Islet of Langerhans (tissue), 1 donor: ENCODE results near the gene SLC24A3.
"Not testable (repeated sequence)": the region's sequence is repeated elsewhere in the genome, so short reads cannot be mapped to it uniquely, and the experiment has no call there.

Source experiments
- FAIRE-seq: peaks from one replicate; lab custom pipeline; 2011; peaks lifted over from hg19 to GRCh38; lab: Jason Lieb, UNC

Gene SLC24A3

DNA sequence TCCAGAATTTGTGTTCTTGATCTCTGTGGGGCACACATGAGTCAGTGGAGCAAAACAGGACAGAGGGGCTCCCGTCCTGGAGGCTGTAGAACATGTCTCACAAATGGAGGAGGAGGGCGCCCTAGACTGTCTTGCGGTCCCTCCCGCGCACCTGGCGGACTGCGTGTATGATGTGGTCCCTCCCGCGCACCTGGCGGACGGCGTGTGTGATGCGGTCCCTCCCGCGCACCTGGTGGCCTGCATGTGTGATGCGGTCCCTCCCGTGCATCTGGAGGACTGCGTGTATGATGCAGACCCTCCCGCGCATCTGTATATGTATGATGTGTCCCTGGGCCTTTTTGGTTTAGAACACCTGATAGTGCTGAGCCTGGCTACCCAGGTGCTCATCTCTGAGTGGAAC is 386.8 kb downstream of the SLC24A3 start:
- FAIRE-seq: no peak

DNA sequence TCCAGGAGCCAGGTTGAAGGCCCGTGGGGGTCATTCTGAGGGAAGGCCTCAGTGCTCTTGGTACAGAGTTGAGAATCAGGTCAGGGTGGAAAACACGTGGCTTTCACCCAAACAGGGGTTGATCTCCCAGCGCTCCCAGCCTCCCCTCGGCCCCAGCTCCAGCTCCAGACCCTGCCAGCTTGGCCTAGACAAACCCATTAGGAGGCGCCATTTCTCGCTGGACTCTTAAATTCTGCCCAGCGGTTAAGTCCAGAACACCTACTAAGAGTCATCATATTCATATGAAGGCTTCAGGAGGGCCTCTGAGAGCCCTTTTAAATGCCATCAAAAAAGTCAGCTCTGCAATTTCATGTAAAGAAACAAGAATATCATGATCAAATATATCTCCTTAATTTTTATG is 387.6 kb downstream of the SLC24A3 start:
- no peak for FAIRE-seq

DNA sequence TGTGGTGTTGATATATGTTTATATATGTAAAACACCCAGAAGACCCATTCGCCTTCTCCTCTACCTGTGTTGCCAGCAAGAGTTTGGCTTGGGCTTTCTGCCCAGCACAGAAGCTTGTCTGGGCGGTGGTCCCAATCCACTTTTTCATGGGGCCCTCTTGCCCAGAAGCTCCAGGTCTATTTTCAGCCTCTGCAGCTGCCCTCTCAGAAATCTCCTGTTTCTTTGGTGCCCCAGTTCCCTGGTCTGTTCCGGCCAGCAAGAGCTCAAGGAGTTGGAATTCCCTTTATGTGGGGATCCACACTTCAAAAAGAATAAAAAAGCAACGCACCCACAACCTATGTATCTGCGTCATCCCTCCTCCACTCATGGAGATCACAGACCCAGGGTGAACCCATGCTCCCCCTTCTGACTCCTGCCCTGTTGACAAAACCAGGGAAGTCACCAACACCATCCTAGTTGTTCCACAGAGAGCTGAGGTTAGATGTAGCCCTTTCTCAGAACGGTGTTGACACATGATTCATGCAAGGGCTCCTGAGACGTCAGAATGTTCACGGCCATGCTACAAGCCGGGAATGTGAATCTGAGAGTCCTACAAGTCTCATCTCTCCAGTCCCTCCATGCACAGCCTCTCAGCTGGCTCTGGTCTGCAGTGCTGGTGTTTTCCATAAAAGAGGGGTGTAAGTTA is 388.8 kb downstream of the SLC24A3 start:
- no peak for FAIRE-seq

DNA sequence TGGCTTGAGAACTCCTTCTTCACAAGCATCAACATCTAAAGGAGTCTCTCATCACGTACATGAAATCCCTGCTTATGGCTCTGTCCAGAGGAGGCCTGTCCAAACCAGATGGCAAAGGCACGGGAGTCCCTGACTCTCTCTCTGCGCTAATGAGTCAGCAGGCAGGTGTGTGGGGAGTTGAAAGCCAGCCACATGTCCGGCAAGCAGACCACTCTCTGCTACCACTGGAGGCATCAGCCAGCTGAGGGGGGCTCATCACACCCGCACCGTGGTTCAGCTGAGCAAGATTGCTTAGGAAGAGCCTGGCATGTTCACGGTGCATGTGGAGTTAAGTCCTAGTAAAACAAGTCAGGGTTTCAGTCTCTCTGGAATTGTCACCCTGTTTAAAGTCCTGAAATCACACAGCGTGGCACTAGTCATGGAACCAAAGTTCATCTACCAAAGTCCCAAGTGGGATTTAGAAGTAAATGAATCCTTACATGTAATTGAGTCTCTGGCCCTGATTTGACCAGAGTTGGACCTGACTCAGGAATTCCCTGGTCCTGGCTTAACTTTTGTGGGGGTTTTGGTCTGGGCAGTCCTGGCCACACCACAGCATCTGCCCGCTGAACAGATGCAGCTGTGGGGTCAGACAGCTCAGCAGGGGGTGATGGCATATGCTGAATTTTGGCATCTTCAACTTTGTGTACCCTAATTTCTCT is 390.4 kb downstream of the SLC24A3 start:
- no peak for FAIRE-seq

DNA sequence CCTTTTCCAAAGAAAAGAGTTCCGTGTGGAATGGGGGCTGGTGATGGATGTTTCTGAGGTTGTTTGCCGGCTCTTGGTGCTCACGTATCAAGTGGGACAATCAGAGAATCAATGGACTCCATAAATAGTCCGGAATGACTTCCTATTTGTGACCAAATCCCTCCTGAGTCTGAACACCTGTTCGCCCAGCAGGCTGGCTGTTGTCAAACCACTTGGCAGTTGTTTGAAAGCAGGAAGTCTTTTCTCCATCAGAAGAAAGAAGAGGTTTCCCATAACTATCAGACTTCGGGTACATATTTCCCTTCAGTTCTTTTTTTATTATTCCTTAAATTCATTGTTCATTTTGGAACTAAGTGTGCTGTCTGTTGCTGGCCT is 390.9 kb downstream of the SLC24A3 start:
- FAIRE-seq: no peak

DNA sequence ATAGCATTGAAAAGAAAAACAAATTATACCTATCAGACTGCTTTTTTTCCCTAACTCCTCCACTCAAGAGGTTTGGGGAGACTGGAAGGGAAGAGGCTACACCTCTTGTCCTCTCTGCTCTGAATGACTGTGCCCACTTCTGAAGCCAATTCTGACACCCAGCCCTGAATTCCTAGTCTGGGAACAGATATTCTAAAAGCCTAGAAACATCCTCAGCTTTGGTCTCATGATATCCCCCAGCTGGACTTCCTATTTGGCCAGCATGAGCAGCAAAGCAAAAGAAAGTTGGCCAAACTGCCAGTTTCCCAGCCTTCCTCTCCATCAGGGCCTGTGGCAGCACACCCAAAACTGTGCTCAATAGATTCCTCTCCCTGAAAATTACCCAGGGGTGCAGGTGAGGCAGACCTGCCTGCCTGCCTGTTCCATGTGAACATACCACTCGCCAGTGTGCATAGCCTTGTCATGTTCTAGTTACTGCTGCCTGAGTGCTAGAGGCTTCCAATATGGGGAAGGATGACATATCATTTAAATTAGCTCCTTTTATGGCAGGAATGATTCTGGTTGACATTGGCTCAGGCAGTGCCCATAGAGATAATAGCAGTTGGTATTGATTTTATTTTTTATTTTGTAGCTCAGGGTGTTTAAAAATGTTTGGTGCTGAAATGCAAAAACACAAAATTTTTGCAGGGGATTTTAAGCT is 393.5 kb downstream of the SLC24A3 start:
- no peak for FAIRE-seq

DNA sequence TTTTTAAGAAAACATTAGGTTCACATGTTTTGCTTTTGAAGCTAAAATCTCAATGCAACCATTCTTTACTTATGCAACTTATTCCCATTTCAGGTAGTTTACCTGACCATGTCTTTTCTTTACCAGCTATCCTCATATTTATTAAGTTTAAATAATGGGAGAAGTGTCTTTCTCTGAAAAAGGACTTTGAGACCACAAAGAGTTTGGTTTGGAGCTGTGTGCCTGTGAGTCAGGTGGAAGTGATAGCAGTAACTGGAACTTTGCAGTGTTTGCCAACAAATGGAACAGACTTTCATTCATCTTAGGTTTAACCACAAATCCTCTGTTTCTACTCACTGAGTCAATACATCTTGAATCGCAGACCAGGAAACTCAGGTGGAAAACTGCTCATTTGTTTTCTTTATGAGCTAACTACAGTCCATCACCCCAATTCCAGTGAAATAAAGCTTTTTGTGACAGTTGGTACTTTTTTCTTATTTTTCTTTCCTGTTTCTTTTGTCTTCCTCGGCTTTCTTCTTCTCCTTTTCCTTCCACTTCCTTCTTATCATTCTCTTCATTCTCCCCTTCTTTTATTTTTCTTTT is 397.3 kb downstream of the SLC24A3 start:
- no peak for FAIRE-seq

DNA sequence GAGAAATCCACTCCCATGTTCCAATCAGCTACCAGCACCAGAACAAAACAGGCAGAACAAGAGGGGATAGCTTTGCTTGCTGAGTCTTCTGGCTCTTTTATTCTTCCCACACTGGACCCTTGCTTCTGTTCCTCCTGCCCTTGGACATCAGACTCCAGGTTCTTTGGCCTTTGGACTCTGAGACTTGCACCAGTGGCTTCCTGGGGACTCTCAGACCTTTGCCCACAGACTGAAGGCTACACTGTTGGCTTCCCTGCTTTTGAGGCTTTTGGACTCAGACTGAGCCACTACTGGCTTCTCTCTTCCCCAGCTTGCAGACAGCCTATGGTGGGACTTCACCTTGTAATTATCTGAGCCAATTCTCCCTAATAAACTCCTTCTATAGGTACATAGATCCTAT is 403.2 kb downstream of the SLC24A3 start:
- FAIRE-seq: no peak

DNA sequence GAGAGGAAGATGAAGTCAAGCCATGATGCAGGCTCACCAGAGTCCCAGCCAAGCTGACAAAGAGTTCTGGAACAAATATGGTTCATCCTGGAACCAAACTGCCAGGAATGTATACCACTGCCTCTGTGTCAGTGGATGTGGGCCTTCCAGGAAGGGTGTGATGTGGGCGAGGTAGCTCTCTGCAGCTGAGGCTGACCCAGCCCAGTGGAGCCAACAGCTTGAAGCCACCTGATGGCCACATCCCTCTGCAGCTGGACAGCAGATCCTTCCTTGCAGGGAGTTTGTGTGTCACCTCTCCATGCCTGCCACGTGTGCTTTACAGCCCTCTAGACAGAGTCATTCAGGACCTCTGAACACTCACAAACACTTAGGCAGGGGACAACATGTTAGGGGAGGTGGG is 403.6 kb downstream of the SLC24A3 start:
- no peak for FAIRE-seq

DNA sequence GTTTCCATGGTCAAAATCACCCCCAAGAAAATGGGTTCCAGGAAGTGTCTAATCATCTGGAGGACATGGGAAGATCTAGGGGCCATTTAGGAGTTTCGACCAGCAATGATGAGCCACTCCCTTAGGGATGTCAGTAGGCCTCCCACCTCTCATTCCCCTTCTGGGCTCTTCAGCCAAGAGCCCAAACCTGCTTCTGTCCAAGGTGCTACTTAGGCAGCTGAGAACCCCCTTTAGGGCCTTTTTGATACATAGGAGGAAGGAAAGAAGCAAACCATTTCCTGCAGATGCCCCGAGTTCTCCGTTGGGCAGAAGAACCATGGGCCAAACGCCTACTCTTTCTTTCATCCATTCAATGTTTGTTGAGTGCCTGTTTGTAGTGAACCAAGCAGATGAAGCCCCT is 404.2 kb downstream of the SLC24A3 start:
- FAIRE-seq: no peak

DNA sequence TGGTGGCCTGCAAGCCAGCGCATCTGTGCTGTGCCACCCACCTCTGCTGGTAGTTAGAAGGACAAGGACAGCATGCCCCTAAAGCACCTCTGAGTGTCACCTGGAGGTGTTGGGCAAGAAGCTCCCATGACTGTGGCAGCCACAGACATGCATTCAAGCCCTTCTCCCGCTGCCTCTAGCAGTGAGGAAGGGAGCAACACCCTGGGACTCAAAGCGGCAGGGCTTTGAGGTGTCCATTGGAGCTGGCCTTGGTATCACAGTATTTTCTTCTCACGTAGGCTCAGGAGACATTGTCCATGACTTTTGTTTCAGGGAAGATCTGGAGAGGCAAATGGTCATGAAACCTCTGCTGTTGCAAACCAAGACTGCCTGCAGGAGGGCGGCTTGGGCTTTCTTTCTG is 404.8 kb downstream of the SLC24A3 start:
- FAIRE-seq: no peak

DNA sequence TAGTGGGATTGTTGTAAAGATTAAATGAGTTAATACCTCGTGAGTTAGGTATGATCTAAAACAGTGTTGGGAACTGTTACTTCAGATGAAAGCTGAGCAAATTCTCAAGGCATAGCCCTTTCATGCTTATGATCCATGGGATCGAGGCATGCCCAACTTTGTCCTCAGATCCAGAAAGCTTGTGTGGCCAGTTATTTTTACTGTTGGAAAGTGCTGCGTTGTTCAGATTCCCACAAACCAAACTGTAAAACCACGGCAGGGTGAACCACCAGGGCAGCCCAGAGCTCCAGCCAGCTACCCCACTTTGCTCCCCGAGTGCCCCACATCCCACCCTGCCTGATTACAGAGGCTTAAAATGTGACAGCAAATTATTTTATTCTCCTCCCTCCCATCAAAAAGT is 406.3 kb downstream of the SLC24A3 start:
- FAIRE-seq: no peak

DNA sequence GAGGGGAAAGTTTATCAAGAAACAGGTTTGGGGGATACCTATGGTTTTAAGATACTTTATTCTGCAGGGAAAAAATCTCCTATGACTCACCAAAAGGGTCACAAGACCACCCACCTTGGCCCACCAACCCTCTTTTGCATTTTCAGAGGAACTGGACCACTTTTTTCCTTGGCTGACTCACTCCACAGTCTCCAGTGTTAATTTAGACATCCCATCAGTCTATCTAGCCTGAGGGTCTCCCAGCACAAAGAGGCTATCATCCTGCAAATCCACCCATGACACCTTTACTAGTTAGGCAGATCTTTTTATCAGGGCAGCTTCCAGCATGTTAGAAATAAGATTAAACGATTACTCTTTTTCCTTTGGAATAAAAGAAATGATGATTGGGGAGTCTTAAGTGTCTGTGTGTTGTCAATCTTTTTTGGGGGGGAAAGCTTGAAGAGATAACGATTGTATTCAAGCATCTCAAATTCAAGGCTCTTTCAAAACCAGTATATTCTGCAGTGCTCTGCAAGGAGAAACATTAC is 407.5 kb downstream of the SLC24A3 start:
- FAIRE-seq: no peak

DNA sequence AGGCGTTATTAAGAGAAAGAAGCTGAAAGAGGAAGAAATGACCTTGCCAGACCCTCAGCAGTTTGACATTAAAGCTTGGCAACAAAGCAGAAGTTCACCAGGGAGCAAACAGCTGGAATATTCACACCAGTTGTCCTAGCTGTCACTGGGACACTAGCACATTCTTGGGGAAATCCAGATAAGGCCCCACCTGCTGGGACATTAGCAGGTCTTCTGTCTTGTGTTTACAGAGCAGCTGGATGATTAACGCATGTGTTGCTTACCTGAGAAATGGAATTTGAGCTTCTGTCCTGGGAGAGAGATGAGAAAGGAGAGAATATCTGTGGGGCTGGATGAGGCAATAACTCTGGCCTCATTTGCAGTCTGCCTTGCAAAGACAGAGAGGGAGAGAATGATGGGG is 408.0 kb downstream of the SLC24A3 start:
- FAIRE-seq: no peak

DNA sequence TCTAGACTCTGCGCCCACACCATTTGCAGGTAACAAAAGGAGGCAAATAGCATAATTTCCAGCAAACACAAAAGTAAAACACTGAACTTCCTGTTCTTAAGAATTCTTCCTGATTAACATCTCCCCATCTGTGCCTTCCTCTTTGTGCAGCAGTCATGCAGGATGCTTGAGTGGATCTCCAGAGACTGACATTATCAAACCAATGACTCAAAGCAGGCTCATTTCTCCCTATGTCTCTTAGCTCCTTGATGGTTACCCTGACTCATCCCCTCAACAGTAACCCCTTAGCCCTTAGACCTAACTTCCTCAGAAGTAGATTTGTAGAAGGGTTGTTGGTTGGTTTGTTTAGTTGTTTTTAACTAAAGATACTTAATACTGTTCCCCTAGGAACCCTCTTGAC is 408.6 kb downstream of the SLC24A3 start:
- FAIRE-seq: no peak

DNA sequence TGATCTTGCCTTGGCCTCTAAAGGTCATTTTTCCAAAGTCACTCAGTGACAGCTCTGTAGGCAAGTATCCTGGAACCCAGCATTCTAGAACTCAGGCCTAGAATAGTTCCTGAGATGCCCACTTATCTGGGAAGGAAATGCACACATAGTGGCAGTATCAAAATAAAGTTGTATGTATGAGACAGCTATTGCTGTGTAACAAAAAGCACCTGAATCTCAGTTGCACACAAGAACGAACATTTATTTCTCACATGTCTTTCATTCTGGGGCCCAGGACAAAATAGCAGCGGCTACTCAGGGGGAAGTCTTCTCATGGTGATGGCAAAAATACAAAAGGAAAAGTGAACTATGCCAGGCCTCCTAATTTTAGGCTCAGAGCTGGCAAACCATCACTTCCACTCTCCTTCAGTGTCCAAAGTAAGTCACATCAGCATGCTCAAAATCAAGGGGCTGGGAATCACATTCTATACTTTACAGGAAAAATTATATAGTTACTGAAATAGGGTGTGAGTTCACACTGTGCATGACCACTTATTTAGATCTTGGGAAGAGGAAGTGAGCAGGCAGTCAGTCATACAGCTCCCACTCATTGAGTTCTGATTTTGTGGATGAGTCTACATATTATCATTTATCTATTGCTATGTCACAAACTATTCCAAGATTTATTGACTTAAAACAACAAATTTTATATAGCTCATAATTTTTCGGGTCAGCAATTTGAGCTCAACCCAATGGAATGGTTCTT is 412.0 kb downstream of the SLC24A3 start:
- no peak for FAIRE-seq

DNA sequence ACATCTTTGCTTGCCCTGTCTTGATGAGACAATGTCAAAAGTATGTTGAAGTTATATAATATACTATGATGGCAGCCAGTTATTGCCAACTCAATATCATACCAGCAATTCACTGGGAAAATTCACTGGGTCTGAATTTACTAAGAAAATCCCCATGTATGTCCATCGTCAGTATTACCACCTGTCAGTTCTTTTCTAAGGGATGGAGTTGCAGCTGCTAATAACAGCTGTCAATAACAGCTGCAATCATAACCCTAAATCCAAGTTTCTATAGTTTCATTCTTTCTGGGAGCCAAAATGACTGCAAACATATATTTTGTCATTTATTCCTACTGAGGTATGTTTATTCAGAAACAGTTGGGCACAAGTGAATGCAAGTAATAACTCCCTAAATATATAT is 413.0 kb downstream of the SLC24A3 start:
- FAIRE-seq: no peak

DNA sequence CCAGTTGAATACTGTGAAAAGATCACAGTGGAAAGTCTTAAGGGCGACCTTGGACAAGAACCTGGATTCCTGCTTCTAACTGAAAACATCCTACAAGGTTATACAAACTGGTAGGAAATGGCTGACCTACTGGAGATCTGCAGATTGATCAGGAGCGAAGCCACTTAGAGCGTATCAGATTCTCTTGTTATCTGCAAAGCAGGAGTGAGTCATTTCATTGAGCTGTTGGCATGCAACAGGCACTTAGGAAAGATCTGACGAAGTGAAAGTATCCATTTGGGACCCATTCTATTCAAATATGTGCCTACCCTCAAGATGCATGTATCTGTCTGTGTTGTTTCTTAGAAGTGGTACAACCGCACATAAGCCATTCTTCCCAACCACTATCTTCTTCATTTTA is 414.5 kb downstream of the SLC24A3 start:
- no peak for FAIRE-seq

DNA sequence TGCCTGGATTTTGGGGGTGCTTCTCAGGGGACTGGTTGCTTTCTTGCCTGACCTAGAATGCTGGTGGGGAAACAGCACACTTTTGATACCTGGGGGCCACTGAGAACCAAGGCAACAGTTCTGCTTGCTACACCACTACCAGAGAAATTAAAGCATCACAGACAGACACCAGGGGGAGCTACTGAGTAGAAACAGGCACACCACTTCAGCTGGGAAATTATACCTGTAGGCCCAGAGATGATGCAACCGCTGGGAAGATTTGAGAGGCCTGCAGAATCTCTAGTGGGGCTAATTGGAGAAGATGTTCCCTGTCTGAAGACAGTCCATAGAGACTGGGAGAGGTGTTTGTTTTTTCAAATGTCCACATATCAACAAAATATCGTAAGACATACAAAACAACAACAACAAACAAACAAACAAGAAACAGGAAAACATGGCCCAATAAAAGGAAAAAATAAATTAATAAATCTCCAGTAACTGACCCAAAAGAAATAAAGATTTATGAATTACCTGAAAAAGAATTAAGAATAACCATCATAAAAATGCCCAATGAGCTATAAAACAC is 416.2 kb downstream of the SLC24A3 start:
- no peak for FAIRE-seq

DNA sequence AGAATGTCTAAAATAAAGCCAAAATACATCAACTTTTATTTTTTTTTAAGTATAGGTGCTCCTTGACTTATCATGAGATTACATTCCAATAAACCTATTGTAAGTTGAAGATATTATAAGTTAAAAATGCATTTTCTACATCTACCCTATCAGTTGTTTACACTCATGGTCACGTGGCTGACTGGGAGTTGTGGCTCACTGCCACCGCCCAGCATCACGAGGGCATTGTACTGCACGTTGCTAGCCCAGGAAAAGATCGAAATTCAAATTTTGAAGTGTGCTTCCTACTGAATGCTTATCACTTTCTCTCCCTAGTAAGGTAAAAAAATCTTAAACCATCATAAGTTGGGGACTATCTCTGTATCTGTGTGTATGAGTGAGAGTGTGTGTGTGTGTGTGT is 419.0 kb downstream of the SLC24A3 start:
- FAIRE-seq: no peak

DNA sequence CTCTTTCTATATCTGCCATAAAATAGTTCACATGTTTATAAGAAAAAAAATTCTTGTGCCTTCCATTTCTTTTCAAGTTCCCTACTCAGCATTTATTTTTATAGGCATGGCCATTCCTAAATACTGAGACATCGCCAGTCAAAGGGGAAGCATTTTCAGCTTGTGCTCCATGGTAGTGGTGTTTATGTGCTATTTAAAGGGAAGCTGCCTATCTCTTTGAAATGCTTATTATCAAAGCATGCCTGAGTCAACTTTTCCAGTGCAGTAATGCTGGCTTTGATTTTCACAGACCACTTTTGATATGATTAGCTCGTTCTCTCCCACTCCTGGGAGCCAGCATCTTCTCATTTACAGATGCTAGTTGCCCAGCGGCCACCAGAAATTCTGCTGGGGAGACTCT is 421.5 kb downstream of the SLC24A3 start:
- FAIRE-seq: no peak

DNA sequence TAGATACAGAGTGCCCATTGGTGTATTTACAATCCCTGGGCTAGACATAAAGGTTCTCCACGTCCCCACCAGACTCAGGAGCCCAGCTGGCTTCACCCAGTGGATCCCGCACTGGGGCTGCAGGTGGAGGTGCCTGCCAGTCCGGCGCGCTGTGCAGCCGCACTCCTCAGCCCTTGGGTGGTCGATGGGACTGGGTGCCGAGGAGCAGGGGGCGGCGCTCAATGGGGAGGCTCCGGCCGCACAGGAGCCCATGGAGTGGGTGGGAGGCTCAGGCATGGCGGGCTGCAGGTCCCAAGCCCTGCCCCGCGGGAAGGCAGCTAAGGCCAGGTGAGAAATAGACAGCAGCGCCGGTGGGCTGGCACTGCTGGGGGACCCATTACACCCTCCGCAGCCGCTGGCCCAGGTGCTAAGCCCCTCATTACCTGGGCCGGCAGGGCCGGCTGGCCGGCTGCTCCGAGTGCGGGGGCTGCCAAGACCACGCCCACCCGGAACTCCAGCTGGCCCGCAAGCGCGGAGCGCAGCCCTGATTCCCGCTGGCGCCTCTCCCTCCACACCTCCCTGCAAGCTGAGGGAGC is 427.1 kb downstream of the SLC24A3 start:
- FAIRE-seq: not testable (repeated sequence)
